Endodermal cell (in vitro differentiated cells): ENCODE data around the gene POLE4. TPM values are rescaled to one million over a fixed set of nuclear protein-coding genes. Genes with fewer than 3 reads are reported as not detected.
A peak's percentile ranks its signal among the peaks of the same experiment; 100 is the strongest.

Source experiments
- DNase-seq: peaks from one replicate; pipeline ENCODE4 v3.0.0-alpha.2; 2017
- H3K27ac ChIP-seq: 2 replicates; pipeline ENCODE4 v1.5.1; 2013; ENCODE audit warnings: mild to moderate bottlenecking, low read depth, low read length, moderate library complexity
- H3K27me3 ChIP-seq: 2 replicates; pipeline ENCODE4 v1.6.1; 2013; ENCODE audit warnings: mild to moderate bottlenecking, low read length, moderate library complexity; ENCODE audit not compliant: insufficient read depth, control insufficient read depth, poor library complexity, severe bottlenecking
- H3K36me3 ChIP-seq: 2 replicates; pipeline ENCODE4 v1.7.0; 2013; ENCODE audit warnings: mild to moderate bottlenecking, low read length, moderate library complexity; ENCODE audit not compliant: control insufficient read depth, insufficient read depth
- H3K4me1 ChIP-seq: one replicate; pipeline ENCODE4 v1.7.0; 2013; ENCODE audit warnings: low read length; ENCODE audit not compliant: control insufficient read depth, insufficient read depth
- H3K4me3 ChIP-seq: 2 replicates; pipeline ENCODE4 v1.5.1; 2013; ENCODE audit warnings: mild to moderate bottlenecking, low read length, moderate library complexity
- H3K9ac ChIP-seq: 2 replicates; pipeline ENCODE4 v1.6.1; 2013; ENCODE audit warnings: mild to moderate bottlenecking, low read length, moderate library complexity; ENCODE audit not compliant: poor library complexity, severe bottlenecking; ENCODE audit errors: extremely low read depth
- H3K9me3 ChIP-seq: 2 replicates; pipeline ENCODE4 v1.6.1; 2013; ENCODE audit warnings: mild to moderate bottlenecking, low read length, moderate library complexity; ENCODE audit not compliant: control insufficient read depth
- H3K27ac Mint-ChIP-seq: 2 replicates; pipeline ENCODE4 v1.8.0; 2020; ENCODE audit warnings: mixed read lengths
- H3K27me3 Mint-ChIP-seq: 2 replicates; pipeline ENCODE4 v1.8.0; 2021; ENCODE audit warnings: mild to moderate bottlenecking, mixed read lengths; ENCODE audit not compliant: insufficient read depth
- H3K36me3 Mint-ChIP-seq: 2 replicates; pipeline ENCODE4 v1.8.0; 2020; ENCODE audit warnings: low read depth, mixed read lengths
- H3K4me1 Mint-ChIP-seq: 2 replicates; pipeline ENCODE4 v1.8.0; 2020; ENCODE audit warnings: mixed read lengths
- H3K4me3 Mint-ChIP-seq: 2 replicates; pipeline ENCODE4 v1.8.0; 2020; ENCODE audit warnings: mild to moderate bottlenecking, moderate library complexity, mixed read lengths
- H3K9me3 Mint-ChIP-seq: 2 replicates; pipeline ENCODE4 v1.8.0; 2020; ENCODE audit warnings: mild to moderate bottlenecking, mixed read lengths
- WGBS, 2 experiments: methylation state at CpG; one replicate each; pipeline versions ENCODE4 v1.1.5 to v1.1.7; 2013; ENCODE audit warnings: missing lambda C conversion rate in 2 of 2, mixed read lengths in 1 of 2; ENCODE audit not compliant: insufficient coverage in 1 of 2, insufficient read length in 1 of 2; 5-methylcytosine and 5-hydroxymethylcytosine counted together
- long read RNA-seq, 4 experiments: library from polyadenylated mRNA in 2 of 4; library from RNA in 1 of 4; library from capped mRNA in 1 of 4; stranded (forward) in 3 of 4; unstranded in 1 of 4; transcript quantifications; one replicate each; pipeline ENCODE4 v2.0.0, GENCODE V29; 2020 to 2021; ENCODE audit warnings: inconsistent platforms in 1 of 4
- polyA plus RNA-seq, 2 experiments: library from polyadenylated mRNA; stranded (reverse); fragments of 50-300 nt; gene quantifications; one replicate each; pipeline ENCODE4 v1.2.3, GENCODE V29; 2013
- total RNA-seq, 2 donors: library from RNA; stranded (reverse); fragmentation: NEBNext Ultra II Directional in 1 of 2; extraction: Animal tissue kit (Norgen Biotek cat#: 25700) in 1 of 2; gene quantifications; 2 replicates in 1 of 2; 3 replicates in 1 of 2; pipeline ENCODE4 v1.2.1, GENCODE V29; 2021
- TF ChIP-seq, protein P1 (sequence below): fragments of 200-600 bp; sonication (generic); conservative IDR thresholded peaks from 2 replicates; pipeline ENCODE4 v1.5.0; 2021; ENCODE audit warnings: antibody characterized with exemption, mild to moderate bottlenecking

POLE4 gene, protein sequence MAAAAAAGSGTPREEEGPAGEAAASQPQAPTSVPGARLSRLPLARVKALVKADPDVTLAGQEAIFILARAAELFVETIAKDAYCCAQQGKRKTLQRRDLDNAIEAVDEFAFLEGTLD
- 10 to 100 TPM; 38.4 to 40.9 TPM for total RNA-seq
- 22.3 TPM for polyA plus RNA-seq (2013, experiment 1 of 2)
- polyA plus RNA-seq (2013, experiment 2 of 2), result 18.8 TPM
- long read RNA-seq, experiment 1, transcript POLE4-205 (4 exons, 1,248 nt), result major isoform, 11 of 13 reads
- long read RNA-seq, experiment 1, partial matches to known transcripts, result 1 of 13 reads
- long read RNA-seq, experiment 1, other reads (novel, unspliced or antisense), result 1 of 13 reads
- long read RNA-seq, experiment 2, transcript POLE4-205 (4 exons, 1,248 nt), result major isoform, 12 of 15 reads
- long read RNA-seq, experiment 2, partial matches to known transcripts, result 0 of 15 reads
- long read RNA-seq, experiment 2, other reads (novel, unspliced or antisense), result 3 of 15 reads
- long read RNA-seq, experiment 3, transcript POLE4-205 (4 exons, 1,248 nt), result major isoform, 8 of 9 reads
- long read RNA-seq, experiment 3, partial matches to known transcripts, result 0 of 9 reads
- long read RNA-seq, experiment 3, other reads (novel, unspliced or antisense), result 1 of 9 reads
- long read RNA-seq, experiment 4, partial matches to known transcripts, result 0 of 4 reads
- long read RNA-seq, experiment 4, other reads (novel, unspliced or antisense), result 2 of 4 reads

GRCh38 chr2:74958274-74959105 lies at the start of gene POLE4:
POLE4 (plus strand) TSS chr2:74958643; CDS start chr2:74958680, 37 bp downstream.
- H3K27me3 Mint-ChIP-seq, result peaks cover 25% of the 10 kb centered on the region
- H3K9me3 ChIP-seq, result peaks cover 12% of the 10 kb centered on the region
- H3K9ac ChIP-seq, result peak within 1 kb of the TSS; percentile 53
- H3K4me1 Mint-ChIP-seq, result no peaks in the 10 kb centered on the region
- H3K27me3 ChIP-seq, result no peaks in the 10 kb centered on the region
- H3K9me3 Mint-ChIP-seq, result peaks cover 18% of the 10 kb centered on the region
- H3K36me3 ChIP-seq, result no peaks in the 10 kb centered on the region
- H3K27ac ChIP-seq, result peak within 1 kb of the TSS; percentile 54
- H3K4me1 ChIP-seq, result no peaks in the 10 kb centered on the region
- H3K36me3 Mint-ChIP-seq, result peaks cover 25% of the 10 kb centered on the region
- WGBS, 2 experiments, result 4 to 33% methylated on average over 20 to 81 of the region's 81 CpGs
- TF ChIP-seq, protein P1, sequence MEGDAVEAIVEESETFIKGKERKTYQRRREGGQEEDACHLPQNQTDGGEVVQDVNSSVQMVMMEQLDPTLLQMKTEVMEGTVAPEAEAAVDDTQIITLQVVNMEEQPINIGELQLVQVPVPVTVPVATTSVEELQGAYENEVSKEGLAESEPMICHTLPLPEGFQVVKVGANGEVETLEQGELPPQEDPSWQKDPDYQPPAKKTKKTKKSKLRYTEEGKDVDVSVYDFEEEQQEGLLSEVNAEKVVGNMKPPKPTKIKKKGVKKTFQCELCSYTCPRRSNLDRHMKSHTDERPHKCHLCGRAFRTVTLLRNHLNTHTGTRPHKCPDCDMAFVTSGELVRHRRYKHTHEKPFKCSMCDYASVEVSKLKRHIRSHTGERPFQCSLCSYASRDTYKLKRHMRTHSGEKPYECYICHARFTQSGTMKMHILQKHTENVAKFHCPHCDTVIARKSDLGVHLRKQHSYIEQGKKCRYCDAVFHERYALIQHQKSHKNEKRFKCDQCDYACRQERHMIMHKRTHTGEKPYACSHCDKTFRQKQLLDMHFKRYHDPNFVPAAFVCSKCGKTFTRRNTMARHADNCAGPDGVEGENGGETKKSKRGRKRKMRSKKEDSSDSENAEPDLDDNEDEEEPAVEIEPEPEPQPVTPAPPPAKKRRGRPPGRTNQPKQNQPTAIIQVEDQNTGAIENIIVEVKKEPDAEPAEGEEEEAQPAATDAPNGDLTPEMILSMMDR, result no peak
- no peak within 1 kb of the TSS for H3K27ac Mint-ChIP-seq
- peak within 1 kb of the TSS; percentile 63 for H3K4me3 Mint-ChIP-seq
- peak within 1 kb of the TSS; percentile 74 for H3K4me3 ChIP-seq
- peak; percentile 95 for DNase-seq

- H3K36me3 ChIP-seq, result no peaks in the 10 kb centered on the region
- H3K27ac Mint-ChIP-seq, result no peak overlapping the region
- peaks cover 8% of the 10 kb centered on the region for H3K9me3 Mint-ChIP-seq
- H3K27me3 Mint-ChIP-seq, result peaks cover 63% of the 10 kb centered on the region
- peaks cover 2% of the 10 kb centered on the region for H3K36me3 Mint-ChIP-seq
- no peak overlapping the region for H3K27ac ChIP-seq
- no peak overlapping the region for H3K9ac ChIP-seq
- TF ChIP-seq, protein P1, result no peak
- H3K27me3 ChIP-seq, result peaks cover 10% of the 10 kb centered on the region
- H3K4me1 Mint-ChIP-seq, result peaks cover 7% of the 10 kb centered on the region
- DNase-seq, result peak; percentile 60
- H3K4me3 ChIP-seq, result no peak overlapping the region
- WGBS, 2 experiments, result 91% methylated on average over 22 to 31 of the region's 31 CpGs
- H3K9me3 ChIP-seq, result no peaks in the 10 kb centered on the region
- peak overlapping the region; percentile 36 for H3K4me3 Mint-ChIP-seq
- H3K4me1 ChIP-seq, result no peaks in the 10 kb centered on the region
These were observed 49.5 kb upstream of the POLE4 start for GRCh38 chr2:74908748-74909444.

GRCh38 chr2:74910245-74910644 lies 48.2 kb upstream of the POLE4 start:
- Mint-ChIP-seq H3K27ac (no peak overlapping the region), H3K4me3 (no peak overlapping the region), H3K4me1 (peaks cover 7% of the 10 kb centered on the region), H3K9me3 (peaks cover 8% of the 10 kb centered on the region), H3K27me3 (peaks cover 60% of the 10 kb centered on the region), H3K36me3 (peaks cover 2% of the 10 kb centered on the region)
- no peak for DNase-seq
- Histone ChIP-seq H3K27ac (no peak overlapping the region), H3K36me3 (no peaks in the 10 kb centered on the region), H3K4me1 (no peaks in the 10 kb centered on the region), H3K9ac (no peak overlapping the region), H3K4me3 (no peak overlapping the region), H3K9me3 (no peaks in the 10 kb centered on the region), H3K27me3 (no peaks in the 10 kb centered on the region)
- TF ChIP-seq, protein P1, result no peak
- 100% methylated on average over 1 of the region's 1 CpG for WGBS, 2 experiments
